Left lung (tissue), 14 donors: Measurements from ENCODE around the gene FTCD. TPM values are rescaled to one million over a fixed set of nuclear protein-coding genes. Genes with fewer than 3 reads are reported as not detected.
"Not testable (repeated sequence)": the region's sequence is repeated elsewhere in the genome, so short reads cannot be mapped to it uniquely, and the experiment has no call there.

ENCODE experiments used
- ATAC-seq: fragments of 200-7000 bp; cut with Tn5 transposase; one replicate; pipeline ENCODE4 v1.9.1; 2020; ENCODE audit warnings: moderate library complexity
- DNase-seq, 4 donors: peaks; one replicate each; pipeline ENCODE4 v3.0.0-alpha.2; 2013 to 2020
- H3K27ac ChIP-seq, 2 donors: fragments of 200-600 bp; sonication (generic) in 1 of 2; one replicate each; pipeline versions ENCODE4 v1.5.0 to v1.8.0; 2020 to 2021
- H3K27me3 ChIP-seq, 2 donors: fragments of 200-600 bp; sonication (generic) in 1 of 2; one replicate each; pipeline versions ENCODE4 v1.5.0 to v1.8.0; 2020 to 2021
- H3K36me3 ChIP-seq, 2 donors: fragments of 200-600 bp; sonication (generic) in 1 of 2; one replicate each; pipeline versions ENCODE4 v1.5.0 to v1.8.0; 2020 to 2021
- H3K4me1 ChIP-seq, 2 donors: fragments of 200-600 bp; one replicate each; pipeline ENCODE4 v1.8.0; 2021
- H3K4me3 ChIP-seq, 2 donors: fragments of 200-600 bp; sonication (generic) in 1 of 2; one replicate each; pipeline versions ENCODE4 v1.5.0 to v1.8.0; 2020 to 2021; ENCODE audit warnings: mild to moderate bottlenecking in 1 of 2
- H3K9me3 ChIP-seq, 2 donors: fragments of 200-600 bp; sonication (generic) in 1 of 2; one replicate each; pipeline versions ENCODE4 v1.5.0 to v1.8.0; 2020 to 2021
- CTCF ChIP-seq, 2 donors: fragments of 200-600 bp; sonication (generic) in 1 of 2; IDR thresholded peaks; one replicate each; pipeline versions ENCODE4 v1.5.0 to v1.8.0; 2021; ENCODE audit warnings: antibody characterized with exemption in 2 of 2
- intact Hi-C, 2 donors: fragments of 100-400 bp; cut with DNase I; formaldehyde crosslinking; loops; one replicate each; pipeline versions ENCODE4 v1.11.2 to v1.14.2; 2022
- long read RNA-seq, 12 donors: library from polyadenylated mRNA in 2 of 12; unstranded in 2 of 12; transcript quantifications; one replicate each; pipeline ENCODE4 v2.0.0 and lab custom pipeline, GENCODE V29; 2019 to 2026
- polyA plus RNA-seq, 6 donors: library from polyadenylated mRNA; unstranded; fragments of 120-200 nt; gene quantifications; one replicate each; pipeline ENCODE4 v1.2.1, GENCODE V29; 2013; ENCODE audit not compliant: insufficient read length in 6 of 6
- total RNA-seq, 2 donors: library from RNA; stranded (reverse); fragmentation: NEBNext Ultra II Directional; extraction: Animal tissue kit (Norgen Biotek cat#: 25700); gene quantifications; one replicate each; pipeline ENCODE4 v1.2.1, GENCODE V29; 2021
- donor health status: DM: no; HTN: yes; CAD: no.
- donor health status: DM: no; HTN: no; CAD: no.

The FTCD gene
- total RNA-seq = under 1 TPM; 0.29 to 0.38 TPM
- polyA plus RNA-seq = 1 to 10 TPM; 1.5 to 2.4 (median 1.7) TPM
- long read RNA-seq, donor 1 = 0 reads
- long read RNA-seq, donor 2 = 0 reads
- long read RNA-seq, donor 3 = 0 reads
- long read RNA-seq, donor 4, partial matches to known transcripts = 0 of 1 reads
- long read RNA-seq, donor 4, other reads (novel, unspliced or antisense) = 1 of 1 reads
- long read RNA-seq, donor 5 = 0 reads
- long read RNA-seq, donor 6 = 0 reads
- long read RNA-seq, donor 7 = 0 reads
- long read RNA-seq, donor 8 = 0 reads
- long read RNA-seq, donor 9 = 0 reads
- long read RNA-seq, donor 10 = 0 reads
- long read RNA-seq, donor 11 = 0 reads
- long read RNA-seq, donor 12 = 0 reads

- Histone ChIP-seq H3K4me3 (no peak within 1 kb of the TSS), H3K9me3 (no peaks in the 10 kb centered on the region), H3K27ac (no peak within 1 kb of the TSS), H3K27me3 (peaks cover 0 to 15% of the 10 kb centered on the region in 2 donors), H3K36me3 (no peaks in the 10 kb centered on the region), H3K4me1 (peaks cover 0 to 7% of the 10 kb centered on the region in 2 donors)
- DNase-seq (no peak), ATAC-seq (no peak)
- intact Hi-C loops = no loop called here
- TF ChIP-seq CTCF (IDR thresholded peaks at IDR 0.05) = no peak
Observed at GRCh38 chr21:46155514-46156377, at the start of gene FTCD. Gene FTCD, minus strand, starts transcription at chr21:46155579. Its CDS starts 56 bp downstream, at chr21:46155523.

GRCh38 chr21:46205166-46205565 is 49.8 kb upstream of the FTCD start:
- Histone ChIP-seq H3K27me3 (no peaks in the 10 kb centered on the region), H3K9me3 (no peaks in the 10 kb centered on the region), H3K36me3 (peaks cover 0 to 85% of the 10 kb centered on the region in 2 donors), H3K4me1 (no peaks in the 10 kb centered on the region), H3K27ac (no peak overlapping the region), H3K4me3 (no peak overlapping the region)
- peak in 1 of 4 donors; percentile 38 for DNase-seq
- intact Hi-C loops = no loop called here
- no peak for ATAC-seq
- no peak for TF ChIP-seq CTCF (IDR thresholded peaks at IDR 0.05)

GRCh38 chr21:46203203-46203600 is 47.8 kb upstream of the FTCD start:
- Histone ChIP-seq H3K27me3 (no peaks in the 10 kb centered on the region), H3K36me3 (peaks cover 0 to 80% of the 10 kb centered on the region in 2 donors), H3K4me1 (no peaks in the 10 kb centered on the region), H3K27ac (peak overlapping the region; percentile 41 to 70), H3K9me3 (no peaks in the 10 kb centered on the region), H3K4me3 (no peak overlapping the region)
- intact Hi-C loops = no loop called here
- ATAC-seq = no peak
- no peak for TF ChIP-seq CTCF (IDR thresholded peaks at IDR 0.05)
- DNase-seq = no peak

GRCh38 chr21:46202592-46203202 is 47.3 kb upstream of the FTCD start:
- no peak for TF ChIP-seq CTCF (IDR thresholded peaks at IDR 0.05)
- ATAC-seq (no peak), DNase-seq (no peak)
- Histone ChIP-seq H3K4me1 (no peaks in the 10 kb centered on the region), H3K27me3 (no peaks in the 10 kb centered on the region), H3K36me3 (peaks cover 0 to 80% of the 10 kb centered on the region in 2 donors), H3K27ac (peak overlapping the region; percentile 41 to 70), H3K4me3 (no peak overlapping the region), H3K9me3 (no peaks in the 10 kb centered on the region)
- intact Hi-C loops = no loop called here

- H3K27ac ChIP-seq, H3K27me3 ChIP-seq, DNase-seq, H3K9me3 ChIP-seq, ATAC-seq, intact Hi-C loops, H3K4me1 ChIP-seq, H3K4me3 ChIP-seq: not testable (repeated sequence)
- H3K36me3 ChIP-seq = peaks cover 0 to 80% of the 10 kb centered on the region in 2 donors
Observed at GRCh38 chr21:46200877-46201803, 45.8 kb upstream of the FTCD start.
